ENCODE measurements around the gene DMRTC1. TPM values are rescaled to one million over a fixed set of nuclear protein-coding genes. Genes with fewer than 3 reads are reported as not detected.
"Not testable (repeated sequence)": the region's sequence is repeated elsewhere in the genome, so short reads cannot be mapped to it uniquely, and the experiment has no call there.

The DMRTC1 gene
- total and polyA plus RNA-seq, 2 of the 4 experiments (the other 2 are of a cell fraction), result not detected

GRCh38 chrX:72830701-72831100 is 112.9 kb downstream of the DMRTC1 start:
- H3K18ac ChIP-seq (ENCODE audit: low read depth, low read length); H2AFZ ChIP-seq (replicated peaks; ENCODE audit: low read length, poor library complexity); H3K27me3 ChIP-seq (ENCODE audit: control insufficient read depth, insufficient read depth, low read length); dilution Hi-C loops (cut with HindIII; ENCODE audit: low sequenced_read_pairs, unreplicated experiment); in situ Hi-C loops (cut with MboI; ENCODE audit: low sequenced_read_pairs); H3K23ac ChIP-seq (ENCODE audit: low read depth, low read length); H3K9me1 ChIP-seq (ENCODE audit: insufficient read depth, low read length); H3K14ac ChIP-seq (replicated peaks; ENCODE audit: low read depth, low read length); H4K20me1 ChIP-seq (ENCODE audit: insufficient read depth, low read length); H3K36me3 ChIP-seq (ENCODE audit: control insufficient read depth, insufficient read depth, low read length); H3K9me3 ChIP-seq (ENCODE audit: control insufficient read depth, insufficient read depth, low read length); H3K4me2 ChIP-seq (ENCODE audit: low read depth, low read length); CTCF ChIA-PET; H3K79me1 ChIP-seq (ENCODE audit: low read depth in 1 of 2, low read length in 2 of 2); H2BK15ac ChIP-seq (ENCODE audit: low read depth, low read length); H2BK5ac ChIP-seq (ENCODE audit: low read depth, low read length, poor library complexity, severe bottlenecking); H3K27ac ChIP-seq (ENCODE audit: insufficient read depth, low read length); ATAC-seq (ENCODE audit: low read depth); intact Hi-C loops (cut with micrococcal nuclease); H3K4ac ChIP-seq (ENCODE audit: low read depth, low read length); H2BK20ac ChIP-seq (ENCODE audit: low read depth, low read length); H4K91ac ChIP-seq (ENCODE audit: insufficient read depth, low read depth, low read length); BruUV-seq (replicated peaks); H3K4me1 ChIP-seq (ENCODE audit: control insufficient read depth, insufficient read depth, low read length); H2AK5ac ChIP-seq (ENCODE audit: low read depth, low read length); H4K5ac ChIP-seq (ENCODE audit: low read depth, low read length); DNase-seq; H4K8ac ChIP-seq (ENCODE audit: low read depth in 2 of 2, low read length in 2 of 2); H3K56ac ChIP-seq (ENCODE audit: extremely low read depth, insufficient read depth, low read length); H2AK9ac ChIP-seq (replicated peaks; ENCODE audit: low read depth, low read length, poor library complexity); H3K4me3 ChIP-seq (ENCODE audit: insufficient read depth, low read depth, low read length); POLR2A ChIA-PET (ENCODE audit: unreplicated experiment); H2BK120ac ChIP-seq (ENCODE audit: low read depth, low read length); H3K9ac ChIP-seq (ENCODE audit: low read depth, low read length): not testable (repeated sequence)
- no CpG with 5 or more reads among the region's 13 CpGs for WGBS, 2 experiments (ENCODE audit: extremely low coverage in 2 of 2, insufficient read length in 1 of 2)

Other genes with a start within 250 kb of the DMRTC1 start
- gene PHKA1, start 229.5 kb downstream of the DMRTC1 start, total RNA-seq (2012; rRNA removed), result 3.3 and 4.5 TPM in 2 replicates
- gene PHKA1, start 229.5 kb downstream of the DMRTC1 start, polyA plus RNA-seq (2012; rRNA removed), result 2.3 and 2.7 TPM in 2 replicates
- not detected in 2 replicates for gene DMRTC1B, start 166.9 kb downstream of the DMRTC1 start, total RNA-seq (2012; rRNA removed)
- not detected in 2 replicates for gene DMRTC1B, start 166.9 kb downstream of the DMRTC1 start, polyA plus RNA-seq (2012; rRNA removed)
- not detected in 2 replicates for gene FAM236B, start 161.2 kb downstream of the DMRTC1 start, total RNA-seq (2012; rRNA removed)
- not detected in 2 replicates for gene FAM236B, start 161.2 kb downstream of the DMRTC1 start, polyA plus RNA-seq (2012; rRNA removed)
- gene FAM236D, start 135.6 kb downstream of the DMRTC1 start, total RNA-seq (2012; rRNA removed), result not detected in 2 replicates
- gene FAM236D, start 135.6 kb downstream of the DMRTC1 start, polyA plus RNA-seq (2012; rRNA removed), result not detected in 2 replicates
- not detected in 2 replicates for gene FAM236C, start 31.2 kb downstream of the DMRTC1 start, total RNA-seq (2012; rRNA removed)
- not detected in 2 replicates for gene FAM236C, start 31.2 kb downstream of the DMRTC1 start, polyA plus RNA-seq (2012; rRNA removed)
- gene FAM236A, start 5.6 kb downstream of the DMRTC1 start, total RNA-seq (2012; rRNA removed), result not detected in 2 replicates
- not detected in 2 replicates for gene FAM236A, start 5.6 kb downstream of the DMRTC1 start, polyA plus RNA-seq (2012; rRNA removed)
- gene PABPC1L2B, start 59.1 kb upstream of the DMRTC1 start, total RNA-seq (2012; rRNA removed), result not detected in 2 replicates
- gene PABPC1L2B, start 59.1 kb upstream of the DMRTC1 start, polyA plus RNA-seq (2012; rRNA removed), result not detected in 2 replicates
- not detected in 2 replicates for gene PABPC1L2A, start 135.7 kb upstream of the DMRTC1 start, total RNA-seq (2012; rRNA removed)
- not detected in 2 replicates for gene PABPC1L2A, start 135.7 kb upstream of the DMRTC1 start, polyA plus RNA-seq (2012; rRNA removed)

Measured in IMR-90 (cell line).